Fibroblast of villous mesenchyme (primary cell): Measurements from ENCODE around the gene OR6C65. TPM values are rescaled to one million over a fixed set of nuclear protein-coding genes. Genes with fewer than 3 reads are reported as not detected.
"Not testable (repeated sequence)": the region's sequence is repeated elsewhere in the genome, so short reads cannot be mapped to it uniquely, and the experiment has no call there.

ENCODE experiments used
- DNase-seq: peaks from one replicate; pipeline ENCODE4 v3.0.0-alpha.2; 2010; ENCODE audit warnings: low read depth
- H3K4me3 ChIP-seq: 2 replicates; pipeline ENCODE4 v1.5.1; 2011; ENCODE audit warnings: low read depth, mild to moderate bottlenecking, low read length
- total RNA-seq: library from RNA; depleted of rRNA; stranded (reverse); fragments of >200 nt; gene quantifications from 2 replicates; pipeline ENCODE4 v1.2.3, GENCODE V29; 2012
- TF ChIP-seq, protein P1 (sequence below): IDR thresholded peaks from 2 replicates; pipeline ENCODE4 v1.5.1; 2012; ENCODE audit warnings: low read depth, mild to moderate bottlenecking, low read length; ENCODE audit not compliant: insufficient read depth

The OR6C65 gene
- total RNA-seq = not detected in 2 replicates

DNA sequence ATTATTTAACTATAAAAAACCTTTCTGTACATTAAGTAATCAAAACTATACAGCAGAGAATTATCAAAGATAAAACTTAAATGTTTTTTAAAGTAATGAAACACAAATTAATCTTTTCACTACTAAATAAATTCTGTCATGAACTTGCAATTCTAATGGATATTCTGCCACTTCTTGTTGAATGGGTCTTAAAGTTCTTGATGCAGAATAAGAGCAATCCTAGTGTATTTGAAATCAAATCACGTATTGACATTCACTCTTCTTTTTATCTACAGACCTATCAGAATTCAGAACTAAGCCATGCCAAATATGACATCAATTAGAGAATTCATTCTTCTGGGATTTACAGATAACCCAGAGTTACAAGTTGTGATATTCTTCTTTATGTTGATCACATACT is at the start of gene OR6C65:
TSS of gene OR6C65 (plus strand) at position 301 of the 400 bp plus-strand sequence. CDS start at position 301, 0 bp downstream.
- TF ChIP-seq, protein P1, sequence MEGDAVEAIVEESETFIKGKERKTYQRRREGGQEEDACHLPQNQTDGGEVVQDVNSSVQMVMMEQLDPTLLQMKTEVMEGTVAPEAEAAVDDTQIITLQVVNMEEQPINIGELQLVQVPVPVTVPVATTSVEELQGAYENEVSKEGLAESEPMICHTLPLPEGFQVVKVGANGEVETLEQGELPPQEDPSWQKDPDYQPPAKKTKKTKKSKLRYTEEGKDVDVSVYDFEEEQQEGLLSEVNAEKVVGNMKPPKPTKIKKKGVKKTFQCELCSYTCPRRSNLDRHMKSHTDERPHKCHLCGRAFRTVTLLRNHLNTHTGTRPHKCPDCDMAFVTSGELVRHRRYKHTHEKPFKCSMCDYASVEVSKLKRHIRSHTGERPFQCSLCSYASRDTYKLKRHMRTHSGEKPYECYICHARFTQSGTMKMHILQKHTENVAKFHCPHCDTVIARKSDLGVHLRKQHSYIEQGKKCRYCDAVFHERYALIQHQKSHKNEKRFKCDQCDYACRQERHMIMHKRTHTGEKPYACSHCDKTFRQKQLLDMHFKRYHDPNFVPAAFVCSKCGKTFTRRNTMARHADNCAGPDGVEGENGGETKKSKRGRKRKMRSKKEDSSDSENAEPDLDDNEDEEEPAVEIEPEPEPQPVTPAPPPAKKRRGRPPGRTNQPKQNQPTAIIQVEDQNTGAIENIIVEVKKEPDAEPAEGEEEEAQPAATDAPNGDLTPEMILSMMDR = no peak
- H3K4me3 ChIP-seq = no peak within 1 kb of the TSS
- no peak for DNase-seq

- H3K4me3 ChIP-seq = not testable (repeated sequence)
Measured at GRCh38 chr12:55355338-55355737, 45.0 kb upstream of the OR6C65 start.

GRCh38 chr12:55362675-55363074 is 37.7 kb upstream of the OR6C65 start, which contains the start of gene OR6C75:
TSS of gene OR6C75 (plus strand) at chr12:55362975. CDS start at chr12:55365111, 2,136 bp downstream.
- DNase-seq = no peak
- no peak within 1 kb of the TSS for H3K4me3 ChIP-seq
- TF ChIP-seq, protein P1 = no peak

More at GRCh38 chr12:55355338-55355737, 45.0 kb upstream of the OR6C65 start:
- DNase-seq = not testable (repeated sequence)

DNA sequence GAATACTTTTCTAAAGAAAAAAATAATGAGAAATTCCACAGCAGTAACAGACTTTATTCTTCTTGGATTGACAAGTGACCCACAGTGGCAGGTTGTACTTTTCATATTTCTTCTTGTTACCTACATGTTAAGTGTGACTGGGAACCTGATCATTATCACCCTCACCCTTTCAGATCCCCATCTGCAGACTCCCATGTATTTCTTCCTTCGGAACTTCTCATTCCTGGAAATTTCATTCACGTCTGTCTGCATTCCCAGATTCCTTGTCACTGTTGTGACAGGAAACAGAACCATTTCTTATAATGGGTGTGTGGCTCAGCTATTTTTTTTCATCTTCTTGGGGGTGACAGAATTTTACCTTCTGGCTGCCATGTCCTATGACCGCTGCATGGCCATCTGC is 35.2 kb upstream of the OR6C65 start:
- TF ChIP-seq, protein P1 = no peak
- DNase-seq = no peak
- H3K4me3 ChIP-seq = no peak overlapping the region

DNA sequence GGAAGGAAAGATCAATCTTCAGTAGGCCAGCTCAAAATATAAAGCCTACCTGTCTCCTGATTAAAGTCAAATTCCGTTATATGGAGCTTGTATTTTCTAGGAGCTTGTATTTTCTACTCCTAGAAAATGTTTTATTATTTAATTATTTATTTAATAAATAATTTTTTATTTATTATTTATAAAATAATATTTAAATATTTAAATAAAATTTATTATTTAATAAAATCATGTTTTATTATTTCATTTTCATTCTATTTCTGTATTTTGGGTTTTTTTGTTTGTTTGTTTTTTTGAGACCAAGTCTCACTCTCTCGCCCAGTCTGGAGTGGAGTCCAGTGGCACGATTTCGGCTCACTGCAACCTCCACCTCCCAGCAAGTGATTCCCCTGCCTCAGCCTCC is 27.8 kb upstream of the OR6C65 start:
- TF ChIP-seq, protein P1 = no peak
- DNase-seq = no peak
- no peak overlapping the region for H3K4me3 ChIP-seq

GRCh38 chr12:55385891-55386290 is 14.4 kb upstream of the OR6C65 start:
- DNase-seq = no peak
- TF ChIP-seq, protein P1 = no peak
- H3K4me3 ChIP-seq = no peak overlapping the region

DNA sequence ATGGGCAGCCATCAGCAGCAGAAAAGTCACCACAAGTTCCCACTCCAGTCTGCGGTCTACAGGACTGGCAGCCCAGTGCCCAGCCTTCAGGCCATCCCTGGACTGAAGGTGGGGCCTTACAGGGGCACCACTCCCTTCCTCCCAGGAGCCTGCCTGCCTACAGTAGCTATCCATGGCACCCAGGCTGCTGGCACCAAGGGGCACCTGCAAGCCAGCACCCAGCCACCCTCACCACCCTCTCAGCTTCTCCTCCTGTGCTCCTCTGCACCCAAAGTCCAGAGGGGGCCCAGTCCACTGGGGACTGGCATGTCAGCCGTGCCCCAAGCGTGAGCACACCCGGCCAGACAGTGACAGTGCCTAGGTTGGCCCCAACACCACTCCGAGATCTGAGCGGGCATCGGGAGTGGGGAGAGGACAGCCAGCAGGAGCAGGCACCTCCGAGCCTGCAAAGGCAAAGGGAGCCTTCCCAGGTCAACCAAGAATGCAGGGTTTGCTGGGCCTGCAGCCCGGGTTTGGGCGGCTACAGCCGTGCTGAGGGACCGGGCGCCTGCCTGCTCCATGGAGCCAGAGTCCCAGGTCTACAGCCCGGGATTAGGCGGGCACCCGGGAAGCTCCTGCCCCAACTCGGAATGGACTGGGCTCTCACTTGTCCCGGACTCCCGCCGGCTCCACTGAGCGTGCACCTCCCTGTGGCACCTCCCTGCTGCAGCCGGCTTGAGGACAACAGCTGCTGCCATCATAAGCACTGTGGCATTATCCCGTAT is 8.1 kb upstream of the OR6C65 start:
- no peak for DNase-seq
- H3K4me3 ChIP-seq = no peak overlapping the region
- TF ChIP-seq, protein P1 = no peak
